ENCODE results near the gene CABP1. TPM values are rescaled to one million over a fixed set of nuclear protein-coding genes. Genes with fewer than 3 reads are reported as not detected.
A peak's percentile ranks its signal among the peaks of the same experiment; 100 is the strongest.

Gene CABP1
- total and polyA plus RNA-seq, 2 of the 13 experiments (the other 11 are each of a cell fraction or from before 2014, with no cell fraction given), result not detected

- no peak for TF ChIP-seq PRPF4 (IDR thresholded peaks at IDR 0.05; ENCODE audit: low read depth, low read length, poor library complexity, severe bottlenecking)
- TF ChIP-seq RORA (CRISPR knock-in tag; IDR thresholded peaks at IDR 0.05), result no peak
- no peak; the same call in 1 of the 2 replicates for TF ChIP-seq ZZZ3 (CRISPR knock-in tag; IDR thresholded peaks at IDR 0.05; ENCODE audit: borderline replicate concordance)
- TF ChIP-seq ARID5B (CRISPR knock-in tag; IDR thresholded peaks at IDR 0.05), result 0 out of 2 replicates have a peak, but pooled peaks have one; percentile 0
- no peak for TF ChIP-seq SP1 (IDR thresholded peaks at IDR 0.05)
- peak; percentile 21; the same call in 1 of the 2 replicates for TF ChIP-seq SP1 (CRISPR knock-in tag; IDR thresholded peaks at IDR 0.05)
- TF ChIP-seq NFE2L2 (IDR thresholded peaks at IDR 0.05; ENCODE audit: low read length), result no peak
- peak; percentile 4; the same call in 1 of the 2 replicates for TF ChIP-seq XBP1 (CRISPR knock-in tag; IDR thresholded peaks at IDR 0.05)
- no peak for TF ChIP-seq FLYWCH1 (CRISPR knock-in tag; IDR thresholded peaks at IDR 0.05)
- peak; percentile 71; the same call in 1 of the 2 replicates for TF ChIP-seq TBX3 (IDR thresholded peaks at IDR 0.05; ENCODE audit: borderline replicate concordance)
- peak; percentile 63 for TF ChIP-seq BORCS8-MEF2B (CRISPR knock-in tag; IDR thresholded peaks at IDR 0.05)
- no peak for TF ChIP-seq ZNF280B (CRISPR knock-in tag; IDR thresholded peaks at IDR 0.05; ENCODE audit: borderline replicate concordance)
- no peak for TF ChIP-seq ZNF180 (CRISPR knock-in tag; IDR thresholded peaks at IDR 0.05; ENCODE audit: borderline replicate concordance, low read depth)
- TF ChIP-seq ZFP62 (CRISPR knock-in tag; IDR thresholded peaks at IDR 0.05), result no peak
- TF ChIP-seq ZNF598 (CRISPR knock-in tag; IDR thresholded peaks at IDR 0.05; ENCODE audit: borderline replicate concordance), result no peak
- TF ChIP-seq ZNF839 (CRISPR knock-in tag; IDR thresholded peaks at IDR 0.05; ENCODE audit: borderline replicate concordance), result no peak
- no peak for TF ChIP-seq PPARG (CRISPR knock-in tag; conservative IDR thresholded peaks at IDR 0.05)
- TF ChIP-seq E2F5 (CRISPR knock-in tag; conservative IDR thresholded peaks at IDR 0.05), result no peak
- TF ChIP-seq TOE1 (CRISPR knock-in tag; IDR thresholded peaks at IDR 0.05), result no peak
- no peak for TF ChIP-seq ZNF580 (CRISPR knock-in tag; IDR thresholded peaks at IDR 0.05; ENCODE audit: borderline replicate concordance, low read depth)
- no peak for TF ChIP-seq ZNF362 (CRISPR knock-in tag; IDR thresholded peaks at IDR 0.05; ENCODE audit: borderline replicate concordance)
These were observed 46.5 kb downstream of the CABP1 start, which contains the start of gene MLEC (continued) for GRCh38 chr12:120686690-120687577.
